ENCODE results near the gene ACVR1. TPM values are rescaled to one million over a fixed set of nuclear protein-coding genes. Genes with fewer than 3 reads are reported as not detected.

ACVR1 gene
- total RNA-seq, 1 experiment from 2014 or later = 11.1 TPM

GRCh38 chr2:157779794-157780193, 96.3 kb downstream of the ACVR1 start:
- peaks cover 6% of the 10 kb centered on the region; the same call in 1 of the 2 replicates for H3K4me1 ChIP-seq
- H3K27me3 Mint-ChIP-seq (ENCODE audit: insufficient read depth, unreplicated experiment) = no peaks in the 10 kb centered on the region
- no TSS peak for BruUV-seq (replicated peaks)
- TF ChIP-seq CTCF (IDR thresholded peaks at IDR 0.05; ENCODE audit: insufficient read depth in 1 of 2, low read depth in 1 of 2, low read length in 1 of 2, severe bottlenecking in 1 of 2, unreplicated experiment in 1 of 2) = no peak
- no peaks in the 10 kb centered on the region for H3K9me3 ChIP-seq
- DNase-seq = peak in 1 of 2 experiments; percentile 6
- H3K4me3 Mint-ChIP-seq (ENCODE audit: unreplicated experiment) = no peak overlapping the region
- no peaks in the 10 kb centered on the region for H3K36me3 ChIP-seq (ENCODE audit: control insufficient read depth, insufficient read depth, low read length)
- CTCF ChIA-PET = no interaction called here
- H3K4me1 Mint-ChIP-seq (ENCODE audit: low read depth, unreplicated experiment) = peaks cover 6% of the 10 kb centered on the region
- H3K27me3 ChIP-seq (replicated peaks; ENCODE audit: control insufficient read depth, insufficient read depth, low read length) = no peaks in the 10 kb centered on the region
- no peaks in the 10 kb centered on the region for H3K36me3 Mint-ChIP-seq (ENCODE audit: insufficient read depth, unreplicated experiment)
- no peaks in the 10 kb centered on the region for H3K9me3 Mint-ChIP-seq (ENCODE audit: unreplicated experiment)
- H3K4me3 ChIP-seq (ENCODE audit: low read depth, low read length) = no peak overlapping the region
- POLR2A ChIA-PET = interaction anchor here (0.7 kb wide), 1 partner anchor 27 kb away, joined by 3 read pairs; no protein-coding TSS in a partner anchor
- H3K27ac Mint-ChIP-seq (ENCODE audit: unreplicated experiment) = no peak overlapping the region
- intact Hi-C loops (cut with micrococcal nuclease; ENCODE audit: unreplicated experiment) = loop anchor here (5.0 to 10.0 kb wide), 2 partner anchors 48 to 475 kb away; no protein-coding TSS in a partner anchor

GRCh38 chr2:157777427-157777826, 98.7 kb downstream of the ACVR1 start:
- CTCF ChIA-PET = interaction anchor here (0.5 to 1.4 kb wide), 6 partner anchors 160 to 247 kb away, joined by 3 to 5 read pairs (median 3); no protein-coding TSS in a partner anchor
- H3K36me3 Mint-ChIP-seq (ENCODE audit: insufficient read depth, unreplicated experiment) = no peaks in the 10 kb centered on the region
- no peaks in the 10 kb centered on the region for H3K36me3 ChIP-seq (ENCODE audit: control insufficient read depth, insufficient read depth, low read length)

GRCh38 chr2:157771234-157771633, 104.9 kb downstream of the ACVR1 start:
- Mint-ChIP-seq H3K36me3 (ENCODE audit: insufficient read depth, unreplicated experiment) (no peaks in the 10 kb centered on the region), H3K27me3 (ENCODE audit: insufficient read depth, unreplicated experiment) (no peaks in the 10 kb centered on the region), H3K9me3 (ENCODE audit: unreplicated experiment) (no peaks in the 10 kb centered on the region), H3K4me3 (ENCODE audit: unreplicated experiment) (no peak overlapping the region), H3K4me1 (ENCODE audit: low read depth, unreplicated experiment) (no peaks in the 10 kb centered on the region), H3K27ac (ENCODE audit: unreplicated experiment) (no peak overlapping the region)
- TF ChIP-seq CTCF (IDR thresholded peaks at IDR 0.05; ENCODE audit: insufficient read depth in 1 of 2, low read depth in 1 of 2, low read length in 1 of 2, severe bottlenecking in 1 of 2, unreplicated experiment in 1 of 2) = no peak
- intact Hi-C loops (cut with micrococcal nuclease; ENCODE audit: unreplicated experiment) = loop anchor here (10.0 kb wide), 1 partner anchor 466 kb away; no protein-coding TSS in a partner anchor
- POLR2A ChIA-PET = no interaction called here
- no peak overlapping the region for H3K4me3 ChIP-seq (ENCODE audit: low read depth, low read length)
- DNase-seq = no peak
- no peaks in the 10 kb centered on the region for H3K4me1 ChIP-seq
- H3K9me3 ChIP-seq = no peaks in the 10 kb centered on the region
- H3K36me3 ChIP-seq (ENCODE audit: control insufficient read depth, insufficient read depth, low read length) = no peaks in the 10 kb centered on the region
- H3K27me3 ChIP-seq (replicated peaks; ENCODE audit: control insufficient read depth, insufficient read depth, low read length) = no peaks in the 10 kb centered on the region
- BruUV-seq (replicated peaks) = no TSS peak
- CTCF ChIA-PET = no interaction called here

More at GRCh38 chr2:157777427-157777826, 98.7 kb downstream of the ACVR1 start:
- BruUV-seq (replicated peaks) = no TSS peak
- Histone ChIP-seq H3K27me3 (replicated peaks; ENCODE audit: control insufficient read depth, insufficient read depth, low read length) (no peaks in the 10 kb centered on the region), H3K4me3 (ENCODE audit: low read depth, low read length) (no peak overlapping the region), H3K9me3 (no peaks in the 10 kb centered on the region), H3K4me1 (no peaks in the 10 kb centered on the region; the same call in 1 of the 2 replicates)
- Mint-ChIP-seq H3K27me3 (ENCODE audit: insufficient read depth, unreplicated experiment) (no peaks in the 10 kb centered on the region), H3K27ac (ENCODE audit: unreplicated experiment) (no peak overlapping the region), H3K4me3 (ENCODE audit: unreplicated experiment) (no peak overlapping the region), H3K4me1 (ENCODE audit: low read depth, unreplicated experiment) (no peaks in the 10 kb centered on the region), H3K9me3 (ENCODE audit: unreplicated experiment) (no peaks in the 10 kb centered on the region)
- intact Hi-C loops (cut with micrococcal nuclease; ENCODE audit: unreplicated experiment) = loop anchor here (1.0 to 10.0 kb wide), 2 partner anchors 233 to 473 kb away; no protein-coding TSS in a partner anchor
- DNase-seq = peak in 1 of 2 experiments; percentile 49
- peak; percentile 68 for TF ChIP-seq CTCF (IDR thresholded peaks at IDR 0.05; ENCODE audit: insufficient read depth in 1 of 2, low read depth in 1 of 2, low read length in 1 of 2, severe bottlenecking in 1 of 2, unreplicated experiment in 1 of 2)
- POLR2A ChIA-PET = no interaction called here
